Astrocyte of the spinal cord (primary cell): ENCODE measurements around the gene DQX1.

Experiments used
- DNase-seq: peaks from one replicate; pipeline ENCODE4 v3.0.0; 2011; ENCODE audit warnings: low read depth, low spot score
- H3K4me3 ChIP-seq: 2 replicates; pipeline ENCODE4 v1.5.1; 2011; ENCODE audit warnings: low read depth, mild to moderate bottlenecking, low read length, moderate library complexity
- CTCF ChIP-seq: IDR thresholded peaks from 2 replicates; pipeline ENCODE4 v1.5.1; 2012; ENCODE audit warnings: low read depth, mild to moderate bottlenecking, low read length, inconsistent platforms
- in situ Hi-C: cut with HindIII; loops from 2 replicates; pipeline ENCODE4 v1.10.0; 2017; ENCODE audit warnings: low sequenced_read_pairs

DQX1 gene

GRCh38 chr2:74540291-74540690, 14.3 kb upstream of the DQX1 start:
- DNase-seq = no peak
- H3K4me3 ChIP-seq = no peak overlapping the region
- TF ChIP-seq CTCF = no peak
- in situ Hi-C loops = no loop called here

GRCh38 chr2:74538881-74539339, 12.9 kb upstream of the DQX1 start:
- DNase-seq = no peak
- TF ChIP-seq CTCF = no peak
- no peak overlapping the region for H3K4me3 ChIP-seq
- in situ Hi-C loops = no loop called here

- no peak for TF ChIP-seq CTCF
- in situ Hi-C loops = no loop called here
- no peak overlapping the region for H3K4me3 ChIP-seq
- DNase-seq = no peak
These were observed 11.1 kb upstream of the DQX1 start for GRCh38 chr2:74537140-74537539.

- H3K4me3 ChIP-seq = no peak overlapping the region
- TF ChIP-seq CTCF = no peak
- in situ Hi-C loops = no loop called here
- DNase-seq = no peak
These were observed 10.3 kb upstream of the DQX1 start for GRCh38 chr2:74536166-74536950.

- no peak for DNase-seq
- H3K4me3 ChIP-seq = no peak overlapping the region
- TF ChIP-seq CTCF = no peak
- in situ Hi-C loops = no loop called here
These were observed 9.5 kb upstream of the DQX1 start for GRCh38 chr2:74535440-74535965.

- DNase-seq = no peak
- no peak overlapping the region for H3K4me3 ChIP-seq
- no peak for TF ChIP-seq CTCF
- in situ Hi-C loops = no loop called here
These were observed 8.4 kb upstream of the DQX1 start for GRCh38 chr2:74534411-74534810.
